Small intestine (tissue), 7 donors: ENCODE measurements around the gene FKBP5. TPM values are rescaled to one million over a fixed set of nuclear protein-coding genes. Genes with fewer than 3 reads are reported as not detected.
"Not testable (repeated sequence)": the region's sequence is repeated elsewhere in the genome, so short reads cannot be mapped to it uniquely, and the experiment has no call there.

ENCODE experiments used
- DNase-seq, 2 donors: peaks; one replicate each; pipeline versions ENCODE4 v3.0.0 to v3.0.0-alpha.2; 2013
- FAIRE-seq: peaks from 2 replicates; lab custom pipeline; 2012; peaks lifted over from hg19 to GRCh38; lab: Jason Lieb, UNC
- H3K27ac ChIP-seq, 3 donors: one replicate each; pipeline ENCODE4 v1.5.1; 2013; ENCODE audit warnings: low read length in 2 of 3, mild to moderate bottlenecking in 2 of 3, control low read depth in 1 of 3, inconsistent platforms in 1 of 3, low read depth in 1 of 3, moderate library complexity in 1 of 3
- H3K27me3 ChIP-seq, 3 donors: one replicate each; pipeline ENCODE4 v1.6.1; 2013; ENCODE audit warnings: low read length in 3 of 3, inconsistent platforms in 1 of 3; ENCODE audit not compliant: control insufficient read depth in 3 of 3, insufficient read depth in 3 of 3
- H3K36me3 ChIP-seq, 3 donors: one replicate each; pipeline ENCODE4 v1.6.1; 2013; ENCODE audit warnings: low read length in 3 of 3, inconsistent platforms in 1 of 3, low read depth in 1 of 3, mild to moderate bottlenecking in 1 of 3, moderate library complexity in 1 of 3; ENCODE audit not compliant: control insufficient read depth in 3 of 3, insufficient read depth in 2 of 3
- H3K4me1 ChIP-seq, 3 donors: one replicate each; pipeline ENCODE4 v1.6.1; 2013; ENCODE audit warnings: low read length in 2 of 3, inconsistent platforms in 1 of 3, low read depth in 1 of 3, mild to moderate bottlenecking in 1 of 3, moderate library complexity in 1 of 3; ENCODE audit not compliant: control insufficient read depth in 3 of 3, insufficient read depth in 2 of 3
- H3K4me3 ChIP-seq, 3 donors: one replicate each; pipeline ENCODE4 v1.5.1; 2013; ENCODE audit warnings: low read length in 3 of 3, control low read depth in 1 of 3, inconsistent platforms in 1 of 3, low read depth in 1 of 3, mild to moderate bottlenecking in 1 of 3, moderate library complexity in 1 of 3
- H3K9me3 ChIP-seq, 2 donors: one replicate each; pipeline ENCODE4 v1.6.1; 2013; ENCODE audit warnings: low read depth in 1 of 2, low read length in 1 of 2; ENCODE audit not compliant: control insufficient read depth in 2 of 2, insufficient read depth in 1 of 2
- WGBS, 3 donors: extraction: QIAGEN DNeasy Blood & Tissue Kit; methylation state at CpG; one replicate each; pipeline ENCODE4 v1.1.7; 2013; 5-methylcytosine and 5-hydroxymethylcytosine counted together
- polyA plus RNA-seq, 4 donors: library from polyadenylated mRNA; stranded (reverse) in 3 of 4; unstranded in 1 of 4; fragments of 200-250 nt in 3 of 4; fragments of 120-200 nt in 1 of 4; gene quantifications; one replicate each; pipeline versions ENCODE4 v1.2.1 to v1.2.3, GENCODE V29; 2013
- donor health status: healthy with polysubstance abuse.
- donor health status: control.
- donor health status: control.
- donor health status: Bipolar disorder and iron deficiency.
- donor health status: healthy.

The FKBP5 gene
- polyA plus RNA-seq, 4 donors, result 8.7 to 150 (median 88.9) TPM

DNA sequence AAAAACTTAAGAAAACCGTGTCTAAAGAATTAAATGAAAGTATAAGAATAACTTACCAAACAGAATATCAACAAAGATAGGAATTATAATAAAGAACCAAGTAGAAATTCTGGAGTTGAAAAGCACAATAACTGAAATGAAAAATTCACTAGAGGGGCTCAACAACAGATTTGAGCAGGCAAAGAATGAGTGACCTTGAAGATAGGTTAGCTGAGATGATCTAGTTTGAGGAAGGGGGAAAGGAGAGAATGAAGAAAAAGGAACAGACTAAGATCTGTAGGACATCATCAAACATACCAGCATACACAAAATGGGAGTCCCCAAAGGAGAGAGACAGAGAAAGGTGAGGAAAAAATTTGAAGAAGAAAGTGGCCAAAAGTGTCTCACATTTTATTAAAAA lies 138.3 kb downstream of the FKBP5 start:
- Histone ChIP-seq H3K36me3 (no peaks in the 10 kb centered on the region), H3K4me1 (no peaks in the 10 kb centered on the region), H3K27ac (no peak overlapping the region), H3K9me3 (peaks cover 0 to 12% of the 10 kb centered on the region in 2 donors), H3K4me3 (no peak overlapping the region), H3K27me3 (peaks cover 0 to 2% (median 1%) of the 10 kb centered on the region in 3 donors)
- FAIRE-seq (no peak), DNase-seq (no peak)
- WGBS, 3 donors, result 46 to 60% (median 51%) methylated on average over 1 of the region's 1 CpG

DNA sequence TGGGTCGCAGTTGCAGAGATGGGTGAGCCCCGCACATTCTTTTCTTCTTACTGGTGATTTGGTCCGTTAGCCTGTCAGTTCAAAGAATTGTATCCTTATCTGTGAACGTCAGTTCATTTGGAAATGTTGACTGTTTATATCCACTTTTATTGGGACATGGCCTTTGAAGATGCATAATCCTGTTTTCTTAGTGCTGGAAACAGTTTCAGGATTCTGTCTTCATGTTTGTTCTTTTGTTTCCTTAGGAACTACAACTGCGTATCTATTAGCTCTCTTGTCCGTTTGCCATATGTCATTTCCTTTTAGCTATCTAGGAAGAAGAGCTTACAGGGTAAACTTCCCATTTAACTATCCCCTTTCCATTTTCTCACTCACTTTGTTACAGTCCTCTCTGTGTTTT lies 141.0 kb downstream of the FKBP5 start:
- Histone ChIP-seq H3K4me1 (no peaks in the 10 kb centered on the region), H3K4me3 (no peak overlapping the region), H3K27ac (no peak overlapping the region), H3K27me3 (peaks cover 0 to 4% (median 1%) of the 10 kb centered on the region in 3 donors), H3K9me3 (peaks cover 0 to 12% of the 10 kb centered on the region in 2 donors), H3K36me3 (no peaks in the 10 kb centered on the region)
- FAIRE-seq (no peak), DNase-seq (no peak)
- 43 to 58% (median 45%) methylated on average over 6 of the region's 6 CpGs for WGBS, 3 donors

DNA sequence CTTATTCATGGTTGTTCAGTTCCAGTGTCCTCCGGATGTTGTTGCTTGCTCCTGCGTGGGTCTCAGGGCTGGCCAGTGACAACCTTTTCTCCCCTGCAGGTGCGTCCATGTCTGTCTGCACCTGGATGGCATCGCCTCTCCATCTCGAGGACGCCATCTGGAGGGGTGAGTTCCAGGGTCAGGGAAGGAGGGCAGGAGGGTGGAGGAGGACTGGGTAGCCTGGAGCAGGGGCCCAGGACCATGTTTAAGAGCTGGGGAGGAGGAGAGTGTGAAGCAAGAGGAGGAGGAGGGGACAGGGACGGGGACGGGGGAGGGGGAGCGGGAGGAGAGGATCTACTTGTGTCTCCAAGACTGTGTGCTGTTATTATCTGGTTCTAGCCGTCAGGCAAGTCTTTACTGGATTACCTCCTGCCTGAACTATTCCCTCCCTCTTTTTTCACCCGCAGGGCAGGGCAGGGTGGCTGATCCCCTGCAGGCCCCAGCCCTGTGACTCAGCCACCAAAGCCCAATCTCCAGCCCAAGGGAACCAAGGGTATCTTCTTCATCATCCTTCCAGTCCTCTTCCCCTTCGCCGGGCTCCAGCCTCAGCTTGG lies 143.8 kb downstream of the FKBP5 start:
- FAIRE-seq, result no peak
- Histone ChIP-seq H3K27me3 (peaks cover 0 to 4% (median 1%) of the 10 kb centered on the region in 3 donors), H3K4me1 (no peaks in the 10 kb centered on the region), H3K9me3 (peaks cover 0 to 6% of the 10 kb centered on the region in 2 donors), H3K27ac (no peak overlapping the region), H3K4me3 (no peak overlapping the region), H3K36me3 (no peaks in the 10 kb centered on the region)
- no peak for DNase-seq
- WGBS, 3 donors, result 38 to 66% (median 49%) methylated on average over 13 of the region's 13 CpGs

DNA sequence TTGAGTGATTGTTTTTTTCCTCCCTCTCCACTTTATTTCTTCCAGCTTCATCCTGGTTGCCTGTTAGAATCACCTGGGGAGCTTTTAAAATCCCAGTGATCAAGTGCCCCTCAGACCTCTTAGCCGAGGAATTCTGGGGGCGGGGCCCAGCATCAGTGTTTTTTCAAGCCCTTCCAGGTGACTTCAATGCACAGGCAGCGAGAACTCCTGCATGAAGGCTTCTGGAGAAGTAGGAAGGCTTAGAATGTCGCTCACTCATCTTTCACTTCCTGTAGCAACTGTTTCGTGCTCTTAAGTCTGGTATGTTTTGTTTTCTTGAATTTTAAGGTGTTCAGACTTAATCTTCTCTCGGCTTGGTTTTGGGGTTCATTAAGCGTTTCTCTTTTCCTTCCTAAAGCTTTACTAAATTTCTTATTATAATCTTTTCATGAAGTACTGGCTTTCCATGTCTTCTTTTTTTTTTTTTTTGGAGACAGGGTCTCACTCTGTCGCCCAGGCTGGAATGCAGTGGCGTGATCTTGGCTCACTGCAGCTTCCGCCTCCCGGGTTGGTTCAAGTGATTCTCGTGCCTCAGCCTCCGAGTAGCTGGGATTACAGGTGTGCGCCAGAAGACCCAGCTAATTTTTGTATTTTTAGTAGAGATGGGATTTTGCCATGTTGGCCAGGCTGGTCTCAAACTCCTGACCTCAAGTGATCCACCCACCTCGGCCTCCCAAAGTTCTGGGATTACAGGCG lies 145.1 kb downstream of the FKBP5 start:
- FAIRE-seq, result no peak
- WGBS, 3 donors, result 81 to 86% (median 83%) methylated on average over 16 of the region's 16 CpGs
- Histone ChIP-seq H3K4me1 (no peaks in the 10 kb centered on the region), H3K27me3 (peaks cover 0 to 4% (median 1%) of the 10 kb centered on the region in 3 donors), H3K36me3 (no peaks in the 10 kb centered on the region), H3K27ac (no peak overlapping the region), H3K9me3 (peaks cover 0 to 2% of the 10 kb centered on the region in 2 donors), H3K4me3 (no peak overlapping the region)
- no peak for DNase-seq

GRCh38 chr6:35541836-35542235 lies 146.9 kb downstream of the FKBP5 start:
- FAIRE-seq (no peak), DNase-seq (no peak)
- no peak overlapping the region for H3K27ac ChIP-seq
- H3K9me3 ChIP-seq, result peaks cover 0 to 2% of the 10 kb centered on the region in 2 donors
- peaks cover 0 to 2% (median 1%) of the 10 kb centered on the region in 3 donors for H3K27me3 ChIP-seq
- no peak overlapping the region for H3K4me3 ChIP-seq
- WGBS, 3 donors, result 87 to 94% (median 91%) methylated on average over 2 of the region's 2 CpGs
- H3K4me1 ChIP-seq, result no peaks in the 10 kb centered on the region
- no peaks in the 10 kb centered on the region for H3K36me3 ChIP-seq

DNA sequence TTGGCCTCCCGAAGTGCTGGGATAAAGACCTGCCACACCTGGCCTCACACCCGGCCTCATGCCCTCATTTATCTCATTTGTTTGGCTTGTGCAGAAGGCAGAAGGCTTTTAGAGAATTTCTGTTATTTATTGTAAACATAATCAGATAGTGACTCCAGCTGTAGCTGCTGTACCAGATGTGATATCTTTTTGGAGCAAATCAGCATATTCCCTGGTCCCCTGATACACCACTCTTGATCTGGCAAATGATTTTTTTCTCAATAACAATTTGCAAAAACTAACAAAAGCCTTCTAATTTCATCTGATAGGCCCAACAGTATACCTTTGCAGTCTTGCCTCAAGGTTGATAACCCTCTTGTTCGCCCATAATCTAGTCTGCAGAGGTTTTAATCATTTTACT lies 149.5 kb downstream of the FKBP5 start:
- peaks cover 0 to 2% of the 10 kb centered on the region in 2 donors for H3K9me3 ChIP-seq
- 75 to 76% (median 75%) methylated on average over 3 of the region's 3 CpGs for WGBS, 3 donors
- H3K4me3 ChIP-seq, result no peak overlapping the region
- no peaks in the 10 kb centered on the region for H3K27me3 ChIP-seq
- H3K4me1 ChIP-seq, result no peaks in the 10 kb centered on the region
- no peak overlapping the region for H3K27ac ChIP-seq
- DNase-seq (no peak), FAIRE-seq (no peak)
- H3K36me3 ChIP-seq, result no peaks in the 10 kb centered on the region

GRCh38 chr6:35535847-35536246 lies 152.9 kb downstream of the FKBP5 start:
- not testable (repeated sequence) for DNase-seq, H3K4me1 ChIP-seq, FAIRE-seq, H3K9me3 ChIP-seq, H3K27me3 ChIP-seq, H3K27ac ChIP-seq, H3K36me3 ChIP-seq, H3K4me3 ChIP-seq
- 66 to 79% (median 75%) methylated on average over 6 of the region's 6 CpGs for WGBS, 3 donors

- H3K4me3 ChIP-seq, result no peak overlapping the region
- no peaks in the 10 kb centered on the region for H3K27me3 ChIP-seq
- no peaks in the 10 kb centered on the region for H3K4me1 ChIP-seq
- no peaks in the 10 kb centered on the region for H3K9me3 ChIP-seq
- no peak overlapping the region for H3K27ac ChIP-seq
- DNase-seq (no peak), FAIRE-seq (no peak)
- H3K36me3 ChIP-seq, result no peaks in the 10 kb centered on the region
- WGBS, 3 donors, result 39 to 48% (median 45%) methylated on average over 11 of the region's 11 CpGs
These were observed 154.1 kb downstream of the FKBP5 start for GRCh38 chr6:35534407-35535170.
